ENCODE results near the gene RALB. TPM values are rescaled to one million over a fixed set of nuclear protein-coding genes. Genes with fewer than 3 reads are reported as not detected.

RALB gene
- polyA plus RNA-seq, 2 of the 4 experiments (the other 2 are of a cell fraction), result 72.9 to 76.5 TPM

GRCh38 chr2:120245520-120246332, 6.9 kb upstream of the RALB start:
- peak in 1 of 2 experiments; percentile 35; a peak in 2 of 4 replicates for TF ChIP-seq CEBPB (IDR thresholded peaks at IDR 0.05)
- no peak for TF ChIP-seq POLR2A (IDR thresholded peaks at IDR 0.05; ENCODE audit: low read length)
- peak; percentile 60 to 76; a peak in 5 of 6 replicates for ATAC-seq
- Histone ChIP-seq H3K4me2 (peak overlapping the region; percentile 74), H3K4me3 (no peak overlapping the region), H3K4me1 (peaks cover 19% of the 10 kb centered on the region), H3K27ac (peak overlapping the region; percentile 51 to 81), H3K9me3 (no peaks in the 10 kb centered on the region)
- POLR2A ChIA-PET, result no interaction called here
- no peak for FAIRE-seq
- peak in 1 of 2 experiments; percentile 48 for DNase-seq (ENCODE audit: low read depth in 1 of 2, low spot score in 1 of 2)
- 65% methylated on average over 12 of the region's 15 CpGs for WGBS (ENCODE audit: missing lambda C conversion rate)
- CTCF ChIA-PET, result interaction anchor here (1.2 kb wide), 3 partner anchors 9 to 136 kb away, joined by 3 to 4 read pairs (median 4); no protein-coding TSS in a partner anchor

GRCh38 chr2:120246546-120247300, 5.9 kb upstream of the RALB start:
- Histone ChIP-seq H3K9me3 (no peaks in the 10 kb centered on the region), H3K4me1 (peaks cover 19% of the 10 kb centered on the region), H3K27ac (peak overlapping the region in 1 of 2 experiments; percentile 81; a peak in 4 of 6 replicates), H3K4me2 (peak overlapping the region; percentile 74; the same call in 2 of the 3 replicates), H3K4me3 (no peak overlapping the region)
- DNase-seq (ENCODE audit: low read depth in 1 of 2, low spot score in 1 of 2) (no peak), ATAC-seq (no peak), FAIRE-seq (no peak)
- ChIA-PET CTCF (interaction anchor here (1.0 to 1.7 kb wide), 3 partner anchors 14 to 66 kb away, joined by 4 to 6 read pairs (median 4); no protein-coding TSS in a partner anchor), POLR2A (no interaction called here)
- WGBS (ENCODE audit: missing lambda C conversion rate), result 89% methylated on average over 20 of the region's 20 CpGs
- no peak for TF ChIP-seq KDM5A (IDR thresholded peaks at IDR 0.05)
- TF ChIP-seq MAX (IDR thresholded peaks at IDR 0.05), result no peak
- no peak for TF ChIP-seq NPAS2 (CRISPR knock-in tag; IDR thresholded peaks at IDR 0.05; ENCODE audit: borderline replicate concordance)
- TF ChIP-seq ZSCAN20 (CRISPR knock-in tag; IDR thresholded peaks at IDR 0.05), result no peak
- TF ChIP-seq NFE2L2 (conservative IDR thresholded peaks at IDR 0.05; ENCODE audit: low read length), result no peak

GRCh38 chr2:120247851-120248250, 4.8 kb upstream of the RALB start:
- FAIRE-seq (no peak), DNase-seq (ENCODE audit: low read depth in 1 of 2, low spot score in 1 of 2) (no peak), ATAC-seq (no peak)
- no peak for TF ChIP-seq KDM5A (IDR thresholded peaks at IDR 0.05)
- TF ChIP-seq RCOR1 (IDR thresholded peaks at IDR 0.05; ENCODE audit: low read depth, low read length), result no peak
- TF ChIP-seq CBX8 (IDR thresholded peaks at IDR 0.05), result no peak
- no peak for TF ChIP-seq CHD4 (IDR thresholded peaks at IDR 0.05; ENCODE audit: borderline replicate concordance)
- TF ChIP-seq POLR2A (IDR thresholded peaks at IDR 0.05; ENCODE audit: low read length), result no peak
- TF ChIP-seq FOSL2 (IDR thresholded peaks at IDR 0.05), result no peak
- TF ChIP-seq FOSL2 (CRISPR knock-in tag; IDR thresholded peaks at IDR 0.05), result no peak
- 74% methylated on average over 6 of the region's 6 CpGs for WGBS (ENCODE audit: missing lambda C conversion rate)
- Histone ChIP-seq H3K9me3 (no peaks in the 10 kb centered on the region), H3K27ac (no peak overlapping the region), H3K4me1 (peaks cover 23% of the 10 kb centered on the region), H3K4me3 (no peak overlapping the region), H3K4me2 (no peak overlapping the region)
- ChIA-PET POLR2A (no interaction called here), CTCF (interaction anchor here (1.0 to 1.7 kb wide), 4 partner anchors 15 to 65 kb away, joined by 4 to 6 read pairs (median 4); no protein-coding TSS in a partner anchor)

GRCh38 chr2:120250640-120251039, 2.0 kb upstream of the RALB start:
- CTCF ChIA-PET, result interaction anchor here (0.9 to 3.6 kb wide), 4 partner anchors 10 to 430 kb away, joined by 3 to 23 read pairs (median 3); no protein-coding TSS in a partner anchor
- TF ChIP-seq FOXS1 (CRISPR knock-in tag; IDR thresholded peaks at IDR 0.05), result no peak
- no peak for TF ChIP-seq HDAC2 (IDR thresholded peaks at IDR 0.05)
- TF ChIP-seq HOXB13 (CRISPR knock-in tag; IDR thresholded peaks at IDR 0.05; ENCODE audit: low read depth), result no peak
- TF ChIP-seq HES2 (IDR thresholded peaks at IDR 0.05), result no peak
- TF ChIP-seq RCOR1 (IDR thresholded peaks at IDR 0.05; ENCODE audit: low read depth, low read length), result no peak
- no peak for TF ChIP-seq ZNF302 (CRISPR knock-in tag; IDR thresholded peaks at IDR 0.05)
- TF ChIP-seq NFE2L2 (conservative IDR thresholded peaks at IDR 0.05; ENCODE audit: low read length), result no peak
- no peak for TF ChIP-seq CHD2 (IDR thresholded peaks at IDR 0.05; ENCODE audit: low read length, partially characterized antibody)
- TF ChIP-seq CBX2 (IDR thresholded peaks at IDR 0.05; ENCODE audit: borderline replicate concordance, low read depth), result no peak
- no peak for TF ChIP-seq MAZ (IDR thresholded peaks at IDR 0.05; ENCODE audit: borderline replicate concordance, low read depth, low read length)
- TF ChIP-seq MAX (IDR thresholded peaks at IDR 0.05), result no peak
- TF ChIP-seq RFX5 (IDR thresholded peaks at IDR 0.05), result no peak
- TF ChIP-seq RAD21 (conservative IDR thresholded peaks at IDR 0.05 in 1 of 2, IDR thresholded peaks at IDR 0.05 in 1 of 2), result no peak
- no peak for TF ChIP-seq ATOH8 (CRISPR knock-in tag; IDR thresholded peaks at IDR 0.05; ENCODE audit: low read depth)
- TF ChIP-seq E2F6 (IDR thresholded peaks at IDR 0.05; ENCODE audit: borderline replicate concordance, low read depth), result no peak

More at GRCh38 chr2:120250640-120251039, 2.0 kb upstream of the RALB start:
- Histone ChIP-seq H3K27ac (no peak overlapping the region), H3K4me1 (peaks cover 20% of the 10 kb centered on the region), H3K9me3 (no peaks in the 10 kb centered on the region), H3K4me3 (no peak overlapping the region), H3K4me2 (no peak overlapping the region)
- no peak for FAIRE-seq
- POLR2A ChIA-PET, result no interaction called here
- no peak for DNase-seq (ENCODE audit: low read depth in 1 of 2, low spot score in 1 of 2)
- ATAC-seq, result no peak
- WGBS (ENCODE audit: missing lambda C conversion rate), result 82% methylated on average over 3 of the region's 4 CpGs

Measured in A549 (cell line).